Large intestine (tissue), 3 donors: Measurements from ENCODE around the gene SLC25A18. TPM values are rescaled to one million over a fixed set of nuclear protein-coding genes. Genes with fewer than 3 reads are reported as not detected.
A peak's percentile ranks its signal among the peaks of the same experiment; 100 is the strongest.

ENCODE experiments used
- DNase-seq, 2 donors: peaks; one replicate each; pipeline versions ENCODE4 v3.0.0 to v3.0.0-alpha.2; 2013
- H3K27ac ChIP-seq: one replicate; pipeline ENCODE4 v1.5.1; 2013; ENCODE audit warnings: low read length
- H3K27me3 ChIP-seq: 2 replicates; pipeline ENCODE4 v1.6.1; 2013; ENCODE audit warnings: low read length; ENCODE audit not compliant: control insufficient read depth, insufficient read depth
- H3K36me3 ChIP-seq: 2 replicates; pipeline ENCODE4 v1.6.1; 2013; ENCODE audit warnings: low read length; ENCODE audit not compliant: control insufficient read depth, insufficient read depth
- H3K4me1 ChIP-seq: one replicate; pipeline ENCODE4 v1.6.1; 2013; ENCODE audit warnings: low read length; ENCODE audit not compliant: control insufficient read depth, insufficient read depth
- H3K4me3 ChIP-seq: one replicate; pipeline ENCODE4 v1.5.1; 2013; ENCODE audit warnings: low read length
- H3K9me3 ChIP-seq: one replicate; pipeline ENCODE4 v1.6.1; 2013; ENCODE audit warnings: mild to moderate bottlenecking, low read depth, low read length, moderate library complexity; ENCODE audit not compliant: control insufficient read depth
- WGBS: methylation state at CpG from one replicate; pipeline ENCODE4 v1.1.5; 2013; ENCODE audit warnings: low lambda C conversion rate; ENCODE audit not compliant: insufficient coverage; 5-methylcytosine and 5-hydroxymethylcytosine counted together
- polyA plus RNA-seq: library from polyadenylated mRNA; unstranded; fragments of 120-200 nt; gene quantifications from one replicate; pipeline ENCODE4 v1.2.1, GENCODE V29; 2013

The SLC25A18 gene
- polyA plus RNA-seq, 1 donor = 0.46 TPM

DNA sequence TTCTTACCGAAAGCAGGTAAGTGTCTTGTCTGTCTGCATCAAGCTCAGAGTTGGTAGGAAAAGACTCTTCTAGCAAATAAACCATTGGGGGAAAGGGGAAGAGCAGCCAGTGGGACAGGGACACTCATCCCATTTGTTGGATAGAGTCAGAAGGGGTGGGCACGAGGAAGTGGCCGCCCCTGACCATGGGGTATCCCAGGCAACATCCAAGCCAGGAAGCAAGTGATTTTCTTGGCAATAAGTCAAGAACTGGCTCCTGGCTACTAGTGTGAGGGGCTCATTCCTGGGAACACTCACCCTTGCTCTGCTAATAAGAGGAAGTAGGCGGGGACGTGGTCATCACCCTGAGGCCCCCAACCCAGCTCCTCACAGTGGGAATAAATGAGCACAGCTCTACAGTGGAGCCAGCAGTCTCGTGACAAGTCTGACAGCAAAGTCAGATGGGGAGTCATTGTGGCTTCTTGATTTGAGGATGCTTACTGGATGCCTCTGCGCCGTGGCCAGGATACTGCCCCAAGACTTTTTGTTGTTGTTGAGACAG, 6.7 kb downstream of the SLC25A18 start:
- no peak for DNase-seq
- H3K27ac ChIP-seq = no peak overlapping the region
- no CpG with 5 or more reads among the region's 8 CpGs for WGBS

DNA sequence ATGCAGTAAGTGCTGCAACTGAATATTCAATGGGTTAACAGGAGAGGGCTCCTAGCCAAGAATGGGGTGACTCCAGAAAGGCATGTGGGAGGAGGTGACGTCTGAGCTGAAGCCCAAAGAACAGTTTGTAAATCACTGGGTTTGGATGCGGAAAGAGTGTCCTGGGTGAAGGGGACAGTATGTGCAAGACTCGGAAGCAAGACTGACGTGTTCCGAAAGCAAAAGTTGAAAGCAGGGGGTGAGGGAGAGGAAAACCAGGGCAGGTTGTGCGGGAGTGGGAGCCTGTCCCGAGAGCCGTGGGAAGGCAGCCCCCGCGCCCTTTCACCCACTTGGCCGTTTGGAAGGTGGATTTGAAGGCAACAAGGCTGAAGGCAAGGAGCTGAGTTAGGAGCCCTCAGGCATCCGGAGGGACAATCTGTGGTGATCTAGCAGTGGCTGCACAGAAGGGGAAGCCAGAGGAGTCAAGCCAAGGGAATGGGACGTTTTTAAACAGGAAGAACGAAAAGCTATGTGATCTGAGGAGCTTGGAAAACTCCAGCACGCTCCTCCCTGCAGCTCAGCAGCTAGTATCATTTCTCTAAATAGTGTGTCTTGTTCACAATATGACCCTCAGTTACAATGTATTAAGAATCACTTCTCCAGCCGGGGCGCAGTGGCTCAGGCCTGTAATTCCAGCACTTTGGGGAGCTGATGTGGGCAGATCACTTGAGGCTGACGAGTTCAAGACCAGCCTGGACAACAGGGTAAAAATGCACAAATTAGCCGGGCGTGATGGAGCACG, 7.7 kb downstream of the SLC25A18 start:
- Histone ChIP-seq H3K9me3 (no peaks in the 10 kb centered on the region), H3K27me3 (peaks cover 12% of the 10 kb centered on the region), H3K36me3 (no peaks in the 10 kb centered on the region), H3K4me3 (no peak overlapping the region), H3K4me1 (no peaks in the 10 kb centered on the region), H3K27ac (no peak overlapping the region)
- peak; percentile 34 to 43 for DNase-seq
- WGBS = 100% methylated on average over 3 of the region's 21 CpGs

More for the DNA sequence above, 6.7 kb downstream of the SLC25A18 start:
- Histone ChIP-seq H3K9me3 (no peaks in the 10 kb centered on the region), H3K36me3 (no peaks in the 10 kb centered on the region), H3K4me3 (no peak overlapping the region), H3K27me3 (peaks cover 12% of the 10 kb centered on the region), H3K4me1 (no peaks in the 10 kb centered on the region)

DNA sequence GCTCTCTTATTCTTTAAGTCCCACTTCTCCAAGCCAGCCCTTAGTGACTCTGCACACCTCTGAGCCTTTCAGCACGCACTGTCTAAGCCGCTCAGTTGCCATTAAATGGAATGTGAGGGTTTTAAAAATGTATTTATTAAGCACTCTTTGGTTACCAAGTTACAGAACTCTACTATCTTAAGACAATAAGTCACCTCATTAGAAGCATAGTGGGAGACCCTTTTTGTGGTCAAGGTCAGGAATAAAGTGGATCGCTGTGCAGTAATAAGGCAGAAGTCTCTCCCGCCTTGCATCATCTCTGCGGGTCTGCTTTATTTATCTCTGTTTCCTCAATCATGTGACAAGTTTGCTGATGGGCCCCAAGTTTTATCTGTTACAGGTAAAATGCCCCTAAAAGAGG, 11.9 kb downstream of the SLC25A18 start:
- 40% methylated on average over 1 of the region's 5 CpGs for whole genome bisulfite sequencing
- peaks cover 6% of the 10 kb centered on the region for H3K27me3 ChIP-seq
- DNase-seq = no peak
- H3K9me3 ChIP-seq = no peaks in the 10 kb centered on the region
- no peaks in the 10 kb centered on the region for H3K36me3 ChIP-seq
- H3K4me1 ChIP-seq = no peaks in the 10 kb centered on the region
- H3K27ac ChIP-seq = no peak overlapping the region
- no peak overlapping the region for H3K4me3 ChIP-seq

DNA sequence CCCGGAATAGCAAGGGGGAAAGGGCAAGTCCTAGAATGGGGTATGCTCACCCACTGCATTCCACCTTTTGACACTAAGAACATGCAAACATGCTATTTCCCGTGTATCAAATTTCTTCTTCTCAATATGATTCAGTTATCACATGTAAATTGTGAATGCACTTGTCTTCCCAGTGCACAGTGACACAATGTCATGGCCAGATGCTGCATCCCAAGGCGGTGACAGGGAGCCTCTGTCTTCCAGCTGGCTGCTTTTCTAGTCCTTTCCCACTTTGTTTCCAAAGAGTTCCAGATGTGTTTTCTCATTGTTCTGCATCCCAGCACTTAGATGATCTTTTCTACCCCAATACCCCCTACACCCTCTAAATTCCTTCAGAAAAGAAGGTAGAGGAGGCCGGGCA, 12.4 kb downstream of the SLC25A18 start:
- no CpG with 5 or more reads among the region's 4 CpGs for WGBS
- H3K9me3 ChIP-seq = no peaks in the 10 kb centered on the region
- no peaks in the 10 kb centered on the region for H3K4me1 ChIP-seq
- DNase-seq = no peak
- no peak overlapping the region for H3K4me3 ChIP-seq
- H3K36me3 ChIP-seq = no peaks in the 10 kb centered on the region
- peaks cover 6% of the 10 kb centered on the region for H3K27me3 ChIP-seq
- H3K27ac ChIP-seq = no peak overlapping the region

DNA sequence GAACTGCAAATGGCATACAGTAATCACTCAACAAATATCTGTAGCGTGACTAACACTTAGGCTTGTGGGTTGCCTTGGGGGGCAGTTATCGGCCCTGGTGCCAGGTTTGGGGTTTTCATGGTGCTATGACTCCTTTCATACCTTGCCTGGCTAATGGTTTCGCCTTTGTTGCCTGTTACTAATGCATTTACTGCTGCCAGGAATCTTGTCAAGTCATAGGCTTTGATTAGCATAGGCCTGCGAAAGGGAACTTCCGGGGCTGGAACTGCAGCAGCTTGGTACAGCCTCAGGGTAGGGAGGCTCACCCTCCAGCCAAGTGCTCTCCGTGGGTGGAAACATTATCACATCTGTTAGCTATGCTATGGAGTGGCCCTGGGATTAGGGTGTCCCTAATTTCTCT, 13.2 kb downstream of the SLC25A18 start:
- Histone ChIP-seq H3K4me1 (no peaks in the 10 kb centered on the region), H3K36me3 (no peaks in the 10 kb centered on the region), H3K27me3 (peaks cover 6% of the 10 kb centered on the region), H3K9me3 (no peaks in the 10 kb centered on the region), H3K4me3 (no peak overlapping the region), H3K27ac (no peak overlapping the region)
- no peak for DNase-seq
- WGBS = no CpG with 5 or more reads among the region's 6 CpGs

DNA sequence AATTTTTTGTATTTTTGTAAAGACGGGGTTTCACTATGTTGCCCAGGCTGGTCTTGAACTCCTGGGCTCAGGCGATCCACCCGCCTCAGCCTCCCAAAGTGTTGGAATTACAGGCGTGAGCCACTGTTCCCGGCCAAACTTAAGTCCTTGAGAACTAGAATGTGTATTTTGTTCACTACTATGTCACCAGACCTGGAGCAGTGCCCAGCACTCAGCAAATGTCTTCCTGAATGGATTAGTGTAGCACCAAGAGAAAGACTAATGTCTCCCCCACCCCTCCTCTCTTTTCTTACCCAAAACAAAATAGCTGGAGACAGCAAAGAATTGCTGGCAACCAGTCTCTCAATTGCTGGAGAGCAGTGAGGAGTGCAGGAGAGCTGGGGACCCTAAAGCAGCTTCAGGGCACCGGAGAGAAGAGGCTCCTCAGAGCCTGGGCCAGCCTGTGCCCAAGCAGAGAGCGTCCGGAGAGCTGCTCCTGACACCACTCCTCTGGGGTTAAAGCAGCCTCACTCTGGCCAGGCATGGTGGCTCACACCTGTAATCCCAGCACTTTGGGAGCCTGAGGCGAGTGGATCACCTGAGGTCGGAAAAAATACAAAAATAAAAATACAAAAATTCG, 14.9 kb downstream of the SLC25A18 start:
- no peak overlapping the region for H3K27ac ChIP-seq
- H3K4me1 ChIP-seq = no peaks in the 10 kb centered on the region
- no peaks in the 10 kb centered on the region for H3K36me3 ChIP-seq
- no peak overlapping the region for H3K4me3 ChIP-seq
- no peak for DNase-seq
- H3K27me3 ChIP-seq = peaks cover 5% of the 10 kb centered on the region
- no peaks in the 10 kb centered on the region for H3K9me3 ChIP-seq
- no CpG with 5 or more reads among the region's 11 CpGs for WGBS

DNA sequence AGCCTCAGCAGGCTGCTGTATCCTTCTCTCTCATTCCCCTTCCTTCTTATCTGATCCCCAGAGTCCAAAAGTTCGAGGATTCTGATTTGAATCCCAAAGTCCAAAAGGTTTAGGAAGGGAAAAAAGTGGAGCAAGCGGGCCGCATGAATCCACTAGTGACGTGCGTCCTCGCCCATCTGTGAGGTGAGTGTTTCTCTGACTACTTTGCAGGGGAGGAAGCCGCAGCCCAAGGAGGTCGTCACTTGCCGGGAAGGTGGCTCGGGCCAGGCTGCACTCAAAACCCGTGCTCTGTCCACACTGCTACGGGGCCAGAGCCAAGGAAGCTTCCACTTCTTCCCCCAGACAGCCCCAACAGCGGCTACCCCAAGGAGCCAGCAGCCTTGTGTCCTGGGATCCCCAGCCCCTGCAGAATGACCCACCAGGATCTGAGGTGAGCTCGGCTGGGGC, 16.3 kb downstream of the SLC25A18 start:
- Histone ChIP-seq H3K27me3 (no peaks in the 10 kb centered on the region), H3K4me1 (no peaks in the 10 kb centered on the region), H3K36me3 (no peaks in the 10 kb centered on the region), H3K27ac (no peak overlapping the region), H3K9me3 (no peaks in the 10 kb centered on the region), H3K4me3 (no peak overlapping the region)
- no CpG with 5 or more reads among the region's 14 CpGs for WGBS
- no peak for DNase-seq

DNA sequence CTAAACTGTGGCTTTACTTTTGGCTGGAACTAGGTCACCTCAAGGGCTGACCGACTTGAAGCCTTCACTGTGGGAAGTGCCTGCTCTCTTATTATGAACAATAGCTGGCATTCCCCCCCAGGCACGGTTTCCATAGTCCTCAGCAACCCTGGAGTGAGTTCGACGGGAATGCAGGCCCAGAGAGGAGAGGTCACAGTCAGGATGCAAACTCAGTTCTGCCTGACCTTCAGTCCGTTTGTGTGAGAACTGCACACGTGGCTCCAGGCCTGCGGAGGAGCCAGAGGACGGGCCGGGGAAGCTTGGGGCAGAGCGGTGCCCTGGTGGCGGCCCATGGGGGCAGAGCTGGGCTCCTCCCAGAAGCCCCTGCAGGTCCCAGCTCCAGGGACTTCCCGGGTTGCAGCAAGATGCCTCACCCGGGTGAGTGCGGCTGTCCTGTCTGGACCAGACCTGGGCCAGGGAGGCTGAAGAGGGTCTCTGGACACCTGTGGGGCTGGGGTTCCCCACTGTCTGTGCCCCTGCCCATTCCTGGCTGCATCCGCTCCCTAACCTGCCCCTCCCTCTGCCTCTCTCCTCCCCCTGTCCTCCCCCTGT, 17.2 kb downstream of the SLC25A18 start:
- no peak overlapping the region for H3K27ac ChIP-seq
- H3K4me3 ChIP-seq = no peak overlapping the region
- no CpG with 5 or more reads among the region's 15 CpGs for WGBS
- no peaks in the 10 kb centered on the region for H3K4me1 ChIP-seq
- no peaks in the 10 kb centered on the region for H3K9me3 ChIP-seq
- no peaks in the 10 kb centered on the region for H3K27me3 ChIP-seq
- no peak for DNase-seq
- H3K36me3 ChIP-seq = no peaks in the 10 kb centered on the region

DNA sequence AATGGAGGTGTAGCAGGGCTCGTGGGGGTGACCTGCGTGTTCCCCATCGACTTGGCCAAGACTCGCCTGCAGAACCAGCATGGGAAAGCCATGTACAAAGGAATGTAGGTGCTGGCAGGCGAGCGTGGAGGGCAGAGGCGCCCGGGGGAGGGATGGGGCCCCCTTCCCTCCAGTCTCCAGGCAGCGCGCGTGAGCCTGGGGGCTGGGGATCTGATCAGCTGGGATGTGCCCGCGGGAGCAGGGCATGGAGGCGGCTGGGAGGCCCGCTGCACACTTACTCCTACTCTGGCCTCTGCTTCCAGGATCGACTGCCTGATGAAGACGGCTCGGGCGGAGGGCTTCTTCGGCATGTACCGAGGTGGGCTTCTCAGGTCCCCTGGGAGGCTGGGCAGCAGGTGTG, 17.8 kb downstream of the SLC25A18 start:
- DNase-seq = no peak
- no peaks in the 10 kb centered on the region for H3K27me3 ChIP-seq
- no peak overlapping the region for H3K27ac ChIP-seq

DNA sequence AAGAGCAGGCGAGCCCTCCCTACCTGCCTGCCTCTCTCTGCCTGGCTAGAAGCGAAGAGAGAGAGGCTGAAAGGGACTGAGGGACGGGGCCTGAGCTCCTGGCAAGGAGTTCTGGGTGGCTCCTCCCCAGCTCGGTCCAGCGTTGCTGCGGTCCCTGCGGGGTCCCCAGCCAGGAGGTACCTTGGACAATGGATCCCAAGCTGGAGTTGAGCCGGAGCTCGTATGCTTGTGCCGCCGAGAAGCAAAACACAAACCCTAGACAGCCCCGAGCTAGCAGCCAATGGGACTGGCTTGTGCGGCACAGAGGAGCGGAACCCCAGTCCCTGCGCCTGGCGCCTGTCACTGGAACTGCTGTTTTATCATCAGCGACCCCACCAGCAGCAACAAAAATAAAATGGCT, 18.3 kb downstream of the SLC25A18 start:
- no peaks in the 10 kb centered on the region for H3K4me1 ChIP-seq
- DNase-seq = no peak
- no CpG with 5 or more reads among the region's 17 CpGs for WGBS

More for the DNA sequence above, 17.8 kb downstream of the SLC25A18 start:
- no peak overlapping the region for H3K4me3 ChIP-seq
- H3K4me1 ChIP-seq = no peaks in the 10 kb centered on the region
- no peaks in the 10 kb centered on the region for H3K36me3 ChIP-seq
- no peaks in the 10 kb centered on the region for H3K9me3 ChIP-seq
- no CpG with 5 or more reads among the region's 21 CpGs for WGBS

More for the DNA sequence above, 18.3 kb downstream of the SLC25A18 start:
- H3K4me3 ChIP-seq = no peak overlapping the region
- H3K36me3 ChIP-seq = no peaks in the 10 kb centered on the region
- no peak overlapping the region for H3K27ac ChIP-seq
- H3K9me3 ChIP-seq = no peaks in the 10 kb centered on the region
- no peaks in the 10 kb centered on the region for H3K27me3 ChIP-seq
